GM23248 (cell line): ENCODE data around the gene REXO1. TPM values are rescaled to one million over a fixed set of nuclear protein-coding genes. Genes with fewer than 3 reads are reported as not detected.

ENCODE experiments used
- DNase-seq: peaks from one replicate; pipeline ENCODE4 v3.0.0-alpha.2; 2015
- H2AFZ ChIP-seq: fragments of 200-600 bp; sonication (generic); 2 replicates; pipeline ENCODE4 v1.6.1; 2016; ENCODE audit warnings: antibody characterized with exemption
- H3F3A ChIP-seq: fragments of 200-600 bp; sonication (generic); 2 replicates; pipeline ENCODE4 v1.6.1; 2016; ENCODE audit warnings: mild to moderate bottlenecking, antibody characterized with exemption, mixed run types; ENCODE audit not compliant: insufficient read depth
- H3K27ac ChIP-seq: fragments of 200-600 bp; sonication (generic); 2 replicates; pipeline ENCODE4 v1.5.1; 2016; ENCODE audit warnings: mild to moderate bottlenecking
- H3K27me3 ChIP-seq: fragments of 200-600 bp; sonication (generic); replicated peaks from 2 replicates; pipeline ENCODE4 v1.6.1; 2016; ENCODE audit warnings: mild to moderate bottlenecking; ENCODE audit not compliant: insufficient read depth
- H3K36me3 ChIP-seq: fragments of 200-600 bp; sonication (generic); 2 replicates; pipeline ENCODE4 v1.6.1; 2016; ENCODE audit warnings: low read depth, mild to moderate bottlenecking
- H3K4me1 ChIP-seq: fragments of 200-600 bp; sonication (generic); 2 replicates; pipeline ENCODE4 v1.6.1; 2016; ENCODE audit warnings: mild to moderate bottlenecking; ENCODE audit not compliant: insufficient read depth
- H3K4me2 ChIP-seq: fragments of 200-600 bp; sonication (generic); one replicate; pipeline ENCODE4 v1.6.1; 2016; ENCODE audit warnings: mild to moderate bottlenecking; ENCODE audit not compliant: unreplicated experiment
- H3K4me3 ChIP-seq: fragments of 200-600 bp; sonication (generic); 2 replicates; pipeline ENCODE4 v1.5.1; 2016; ENCODE audit warnings: mild to moderate bottlenecking
- H3K79me2 ChIP-seq: fragments of 200-600 bp; sonication (generic); 2 replicates; pipeline ENCODE4 v1.6.1; 2016; ENCODE audit warnings: mild to moderate bottlenecking; ENCODE audit not compliant: insufficient read depth
- H3K9ac ChIP-seq: fragments of 200-600 bp; sonication (generic); 2 replicates; pipeline ENCODE4 v1.6.1; 2016; ENCODE audit warnings: mild to moderate bottlenecking
- H3K9me2 ChIP-seq: fragments of 200-600 bp; sonication (generic); 2 replicates; pipeline ENCODE4 v1.6.1; 2016; ENCODE audit warnings: mixed run types, mild to moderate bottlenecking, moderate library complexity; ENCODE audit not compliant: insufficient read depth
- H3K9me3 ChIP-seq: fragments of 200-600 bp; sonication (generic); one replicate; pipeline ENCODE4 v1.6.1; 2017; ENCODE audit warnings: low read depth
- H4K20me1 ChIP-seq: fragments of 200-600 bp; sonication (generic); 2 replicates; pipeline ENCODE4 v1.6.0; 2016; ENCODE audit not compliant: insufficient read depth
- EZH2 ChIP-seq: fragments of 200-600 bp; sonication (generic); IDR thresholded peaks from 2 replicates; pipeline ENCODE4 v1.6.1; 2018; ENCODE audit warnings: antibody characterized with exemption, mild to moderate bottlenecking; ENCODE audit not compliant: insufficient read depth, poor library complexity, severe bottlenecking
- EZH2phosphoT487 ChIP-seq: fragments of 200-600 bp; sonication (generic); IDR thresholded peaks from 2 replicates; pipeline ENCODE4 v1.6.1; 2018; ENCODE audit warnings: antibody characterized with exemption, moderate library complexity, mild to moderate bottlenecking, low read depth; ENCODE audit not compliant: insufficient read depth
- WGBS, 2 experiments: methylation state at CpG; one replicate each; pipeline ENCODE4 v1.1.6; 2015 to 2017; ENCODE audit warnings: low lambda C conversion rate in 2 of 2, low coverage in 1 of 2; ENCODE audit errors: missing lambda C conversion rate in 2 of 2; 5-methylcytosine and 5-hydroxymethylcytosine counted together
- in situ Hi-C: fragments of 300-500 bp; cut with MboI; formaldehyde crosslinking; loops from 2 replicates; pipeline ENCODE4 v1.15.0; 2020
- polyA plus RNA-seq: library from polyadenylated mRNA; unstranded; fragments of >200 nt; fragmentation: Nextera tagmentation; extraction: Ambion mirVana; gene quantifications from 2 replicates; pipeline ENCODE4 v1.2.1, GENCODE V29; 2016
- total RNA-seq: library from RNA; depleted of rRNA; stranded (reverse); fragments of >200 nt; shearing (Covaris generic); gene quantifications from 2 replicates; pipeline ENCODE4 v1.2.3, GENCODE V29; 2014

Gene REXO1
- total and polyA plus RNA-seq, 2 experiments from 2014 or later = 4.9 to 5.2 TPM

DNA sequence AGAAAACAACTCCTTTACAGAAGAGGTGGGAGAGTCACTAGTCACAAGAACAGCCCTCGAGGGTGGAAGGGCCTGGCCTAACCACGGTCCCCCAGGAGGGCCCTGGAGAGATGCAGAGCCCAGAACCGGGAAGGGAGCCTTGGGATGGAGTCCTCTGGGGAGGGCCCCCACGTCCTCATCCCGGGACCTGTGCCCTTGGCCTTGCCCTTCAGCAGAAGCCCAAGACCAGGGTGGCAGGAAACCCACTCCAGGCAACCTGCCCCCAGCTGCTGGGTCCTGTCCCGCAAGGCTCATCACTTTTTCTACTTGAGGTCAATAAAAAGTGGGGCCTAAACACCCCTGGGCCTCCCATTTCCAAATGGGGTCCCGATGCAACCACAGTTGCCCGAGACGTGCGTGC lies 33.9 kb downstream of the REXO1 start:
- H3K36me3 ChIP-seq = no peaks in the 10 kb centered on the region; the same call in 1 of the 2 replicates
- no peaks in the 10 kb centered on the region for H3K9me2 ChIP-seq
- H4K20me1 ChIP-seq = no peaks in the 10 kb centered on the region
- 56 to 61% methylated on average over 10 of the region's 10 CpGs for whole genome bisulfite sequencing, 2 experiments
- no peaks in the 10 kb centered on the region for H3F3A ChIP-seq
- H3K4me2 ChIP-seq = no peak overlapping the region
- peaks cover 3% of the 10 kb centered on the region; the same call in 1 of the 2 replicates for H3K4me1 ChIP-seq
- H3K9me3 ChIP-seq = no peaks in the 10 kb centered on the region
- H3K79me2 ChIP-seq = no peaks in the 10 kb centered on the region
- H3K27ac ChIP-seq = no peak overlapping the region
- no peak for DNase-seq
- TF ChIP-seq EZH2 (no peak), EZH2phosphoT487 (no peak)
- no peak overlapping the region for H2AFZ ChIP-seq
- in situ Hi-C loops = no loop called here
- no peaks in the 10 kb centered on the region for H3K27me3 ChIP-seq
- no peak overlapping the region for H3K9ac ChIP-seq
- H3K4me3 ChIP-seq = no peak overlapping the region

DNA sequence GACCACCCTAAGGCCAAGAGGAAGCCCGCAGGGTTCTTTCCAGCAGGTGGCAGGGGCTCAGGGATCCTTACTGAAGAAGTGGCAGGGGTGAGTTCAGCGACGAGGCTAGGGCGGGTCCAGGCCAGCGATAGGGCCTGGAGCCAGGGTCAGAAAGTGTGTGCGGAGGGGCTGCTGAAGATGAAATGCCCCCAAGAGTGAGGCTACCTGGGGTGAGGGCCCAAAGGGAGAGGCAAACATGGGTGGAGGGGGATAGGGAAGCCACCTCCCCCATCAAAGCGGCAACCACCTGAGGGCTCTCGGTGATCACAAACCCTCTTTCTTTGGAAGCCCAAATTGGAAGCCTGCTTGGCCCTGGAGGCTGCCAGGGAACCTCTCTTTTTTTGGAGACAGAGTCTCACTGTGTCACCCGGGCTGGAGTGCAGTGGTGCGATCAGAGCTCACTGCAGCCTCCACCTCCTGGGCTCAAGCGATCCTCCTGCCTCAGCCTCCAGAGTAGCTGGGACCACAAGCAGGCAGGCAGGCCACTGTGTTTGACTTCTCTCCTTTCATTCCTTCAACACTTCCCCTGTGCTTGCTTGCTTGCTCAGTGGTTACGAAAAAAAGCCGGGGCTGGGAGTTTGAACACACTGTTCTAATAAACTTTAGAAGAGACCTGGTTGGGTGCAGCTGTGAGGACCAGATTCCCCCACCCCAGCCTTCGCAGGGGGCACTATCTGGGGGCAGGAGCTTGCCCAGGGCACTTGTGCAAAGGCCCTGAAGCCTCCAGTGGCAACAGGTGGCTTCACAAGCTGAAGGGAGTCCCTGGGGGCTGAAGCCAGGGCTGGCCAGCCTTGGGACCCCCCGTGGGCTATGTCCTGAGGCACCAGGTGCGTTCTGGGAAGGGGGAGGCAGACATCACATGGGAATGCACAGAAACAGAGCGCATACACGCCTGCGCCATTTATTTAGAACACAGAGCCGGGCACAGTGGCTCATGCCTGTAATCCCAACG lies 34.8 kb downstream of the REXO1 start:
- Histone ChIP-seq H3F3A (no peaks in the 10 kb centered on the region), H3K27ac (no peak overlapping the region), H4K20me1 (no peaks in the 10 kb centered on the region), H3K9ac (peak overlapping the region; percentile 68), H3K79me2 (no peaks in the 10 kb centered on the region), H3K27me3 (no peaks in the 10 kb centered on the region), H3K9me3 (no peaks in the 10 kb centered on the region), H3K36me3 (no peaks in the 10 kb centered on the region; the same call in 1 of the 2 replicates), H3K4me1 (peaks cover 3% of the 10 kb centered on the region; the same call in 1 of the 2 replicates), H2AFZ (no peak overlapping the region), H3K4me3 (peak overlapping the region; percentile 77), H3K4me2 (peak overlapping the region; percentile 93), H3K9me2 (no peaks in the 10 kb centered on the region)
- in situ Hi-C loops = no loop called here
- no peak for DNase-seq
- 68 to 73% methylated on average over 21 of the region's 21 CpGs for WGBS, 2 experiments
- no peak for TF ChIP-seq EZH2phosphoT487
- TF ChIP-seq EZH2 = no peak

- Histone ChIP-seq H3K79me2 (no peaks in the 10 kb centered on the region), H3K9me3 (no peaks in the 10 kb centered on the region), H4K20me1 (no peaks in the 10 kb centered on the region), H3K4me1 (peaks cover 3% of the 10 kb centered on the region; the same call in 1 of the 2 replicates), H3K4me3 (peak overlapping the region; percentile 77), H3K36me3 (no peaks in the 10 kb centered on the region), H3F3A (no peaks in the 10 kb centered on the region), H3K9me2 (no peaks in the 10 kb centered on the region), H3K4me2 (peak overlapping the region; percentile 93), H3K27ac (no peak overlapping the region), H3K27me3 (no peaks in the 10 kb centered on the region), H2AFZ (peak overlapping the region; percentile 83), H3K9ac (peak overlapping the region; percentile 68)
- in situ Hi-C loops = no loop called here
- peak; percentile 94 for DNase-seq
- TF ChIP-seq EZH2phosphoT487 (no peak), EZH2 (no peak)
- 1 to 2% methylated on average over 20 to 47 of the region's 47 CpGs for WGBS, 2 experiments
These were observed 35.7 kb downstream of the REXO1 start for GRCh38 chr19:1812426-1813191.

GRCh38 chr19:1811942-1812425 lies 36.3 kb downstream of the REXO1 start, which contains the start of gene ATP8B3:
TSS of gene ATP8B3 (minus strand) at chr19:1812276. CDS start at chr19:1811736, 540 bp downstream.
- no peaks in the 10 kb centered on the region for H3K79me2 ChIP-seq
- TF ChIP-seq EZH2 = no peak
- no peak for TF ChIP-seq EZH2phosphoT487
- no peak within 1 kb of the TSS for H3K27ac ChIP-seq
- H3K4me2 ChIP-seq = peak within 1 kb of the TSS; percentile 93
- no peaks in the 10 kb centered on the region for H3K27me3 ChIP-seq
- peak within 1 kb of the TSS; percentile 83 for H2AFZ ChIP-seq
- DNase-seq = no peak
- 3 to 4% methylated on average over 24 to 39 of the region's 48 CpGs for WGBS, 2 experiments
- H3K4me3 ChIP-seq = peak within 1 kb of the TSS; percentile 77
- peaks cover 3% of the 10 kb centered on the region; the same call in 1 of the 2 replicates for H3K4me1 ChIP-seq
- H3K9me3 ChIP-seq = no peaks in the 10 kb centered on the region
- no peaks in the 10 kb centered on the region for H3F3A ChIP-seq
- in situ Hi-C loops = no loop called here
- H3K9ac ChIP-seq = peak within 1 kb of the TSS; percentile 68
- no peaks in the 10 kb centered on the region for H4K20me1 ChIP-seq
- H3K36me3 ChIP-seq = no peaks in the 10 kb centered on the region
- H3K9me2 ChIP-seq = no peaks in the 10 kb centered on the region
